ENCODE data around the gene DCAKD.

Gene DCAKD

DNA sequence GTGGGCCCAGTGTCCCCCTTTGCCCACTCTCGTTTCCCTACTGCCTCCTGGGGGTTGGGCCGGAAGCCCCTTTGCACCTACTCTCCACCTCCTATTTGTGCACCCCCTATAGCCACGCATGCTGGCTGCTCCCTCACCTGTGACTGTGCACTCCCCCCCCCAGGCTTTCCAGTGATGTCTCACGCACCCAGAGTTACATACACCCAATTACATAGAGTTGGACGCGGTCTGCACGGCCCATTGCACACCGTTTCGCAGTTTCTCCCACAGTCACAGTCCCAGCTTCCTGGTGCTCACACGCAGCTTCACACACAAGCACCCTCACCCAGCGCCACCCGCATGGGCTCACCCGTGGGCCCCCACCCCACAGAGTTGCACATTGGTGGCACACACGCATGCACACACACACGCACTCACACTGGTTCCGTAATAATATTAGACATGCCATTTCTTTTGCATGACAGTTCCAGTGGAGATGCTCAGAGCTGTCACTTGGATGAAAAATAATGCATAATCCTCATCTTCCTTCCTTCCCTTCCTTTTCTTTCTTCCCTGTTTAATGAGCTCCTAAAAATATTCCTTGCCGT lies 61.8 kb downstream of the DCAKD start:
- Histone ChIP-seq H3K9ac (ENCODE audit: low read depth, low read length) (no peak overlapping the region), H3K4me1 (ENCODE audit: insufficient read depth, low read length) (0 out of 2 replicates have a peak, but pooled peaks cover 9% of the 10 kb centered on the region), H3K36me3 (ENCODE audit: insufficient read depth, low read length) (no peaks in the 10 kb centered on the region), H3K9me3 (ENCODE audit: control insufficient read depth, insufficient read depth, low read length) (no peaks in the 10 kb centered on the region)

- H3K9me3 ChIP-seq (ENCODE audit: control insufficient read depth, insufficient read depth, low read length) = no peaks in the 10 kb centered on the region
- H3K36me3 ChIP-seq (ENCODE audit: insufficient read depth, low read length) = no peaks in the 10 kb centered on the region
- H3K9ac ChIP-seq (ENCODE audit: low read depth, low read length) = peak overlapping the region; percentile 58; the same call in 1 of the 2 replicates
- 0 out of 2 replicates have a peak, but pooled peaks cover 9% of the 10 kb centered on the region for H3K4me1 ChIP-seq (ENCODE audit: insufficient read depth, low read length)
Measured at GRCh38 chr17:44988044-44988942, 63.1 kb downstream of the DCAKD start.

DNA sequence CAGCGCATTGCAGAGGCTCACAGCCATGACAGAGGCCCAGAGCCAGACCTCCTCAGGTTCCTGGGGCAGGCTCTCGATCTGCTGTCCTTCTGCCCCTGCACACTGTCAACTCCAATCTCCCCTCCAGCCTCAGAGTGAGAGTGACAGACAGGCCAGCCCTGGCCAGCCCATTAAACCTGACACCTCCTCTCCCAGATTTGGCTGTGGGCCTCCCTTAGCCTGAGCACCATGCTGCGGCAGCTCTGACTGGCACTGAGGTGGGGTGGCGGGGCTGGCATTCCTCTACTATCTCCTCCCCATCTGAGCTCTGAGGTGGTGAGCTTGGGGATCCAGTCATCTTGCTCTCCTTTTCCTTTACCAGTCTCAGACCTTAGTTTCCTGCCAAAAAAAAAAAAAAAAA lies 67.9 kb downstream of the DCAKD start:
- peaks cover 5% of the 10 kb centered on the region; the same call in 1 of the 2 replicates for H3K4me1 ChIP-seq (ENCODE audit: insufficient read depth, low read length)
- H3K36me3 ChIP-seq (ENCODE audit: insufficient read depth, low read length) = no peaks in the 10 kb centered on the region
- no peaks in the 10 kb centered on the region for H3K9me3 ChIP-seq (ENCODE audit: control insufficient read depth, insufficient read depth, low read length)
- no peak overlapping the region for H3K9ac ChIP-seq (ENCODE audit: low read depth, low read length)

GRCh38 chr17:44982113-44982702 lies 69.2 kb downstream of the DCAKD start:
- Histone ChIP-seq H3K4me1 (ENCODE audit: insufficient read depth, low read length) (peaks cover 17% of the 10 kb centered on the region), H3K9me3 (ENCODE audit: control insufficient read depth, insufficient read depth, low read length) (no peaks in the 10 kb centered on the region), H3K36me3 (ENCODE audit: insufficient read depth, low read length) (no peaks in the 10 kb centered on the region), H3K9ac (ENCODE audit: low read depth, low read length) (no peak overlapping the region)

DNA sequence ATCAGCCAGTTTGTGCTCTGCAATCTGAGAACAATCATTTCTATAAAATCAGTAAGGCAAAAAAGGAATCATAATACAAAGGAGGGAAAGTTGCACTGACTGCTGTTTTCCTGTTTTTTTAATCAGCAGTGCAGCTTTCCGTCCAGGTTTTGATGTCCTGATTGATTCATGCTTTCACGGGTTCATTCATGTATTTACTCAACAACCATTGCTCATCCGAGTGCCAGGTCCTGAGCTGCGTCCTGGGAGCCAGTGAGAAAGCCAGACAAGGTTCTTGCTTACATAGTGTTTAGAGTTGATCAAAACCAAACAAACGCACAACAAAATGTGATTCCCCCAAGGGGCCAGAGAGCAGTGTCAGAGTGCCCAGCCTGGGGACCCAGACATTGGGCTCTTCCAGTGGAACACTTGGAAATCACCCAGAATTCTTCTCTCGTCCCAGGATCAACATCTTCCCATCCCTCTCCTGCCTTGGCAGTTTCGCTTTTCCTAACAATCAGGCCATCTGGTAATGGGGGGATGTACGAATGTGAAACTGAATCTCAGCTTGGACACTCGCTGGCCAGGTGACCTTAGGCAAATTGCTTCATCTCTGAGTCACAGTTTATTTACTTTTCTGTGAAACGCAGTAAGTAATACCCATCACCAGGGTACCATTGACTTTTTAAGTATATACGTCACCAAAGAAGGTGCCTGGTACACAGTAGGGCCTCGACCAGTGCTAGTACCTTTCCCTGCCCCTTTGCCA lies 70.0 kb downstream of the DCAKD start:
- Histone ChIP-seq H3K9me3 (ENCODE audit: control insufficient read depth, insufficient read depth, low read length) (no peaks in the 10 kb centered on the region), H3K4me1 (ENCODE audit: insufficient read depth, low read length) (peaks cover 18% of the 10 kb centered on the region), H3K9ac (ENCODE audit: low read depth, low read length) (no peak overlapping the region), H3K36me3 (ENCODE audit: insufficient read depth, low read length) (no peaks in the 10 kb centered on the region)

DNA sequence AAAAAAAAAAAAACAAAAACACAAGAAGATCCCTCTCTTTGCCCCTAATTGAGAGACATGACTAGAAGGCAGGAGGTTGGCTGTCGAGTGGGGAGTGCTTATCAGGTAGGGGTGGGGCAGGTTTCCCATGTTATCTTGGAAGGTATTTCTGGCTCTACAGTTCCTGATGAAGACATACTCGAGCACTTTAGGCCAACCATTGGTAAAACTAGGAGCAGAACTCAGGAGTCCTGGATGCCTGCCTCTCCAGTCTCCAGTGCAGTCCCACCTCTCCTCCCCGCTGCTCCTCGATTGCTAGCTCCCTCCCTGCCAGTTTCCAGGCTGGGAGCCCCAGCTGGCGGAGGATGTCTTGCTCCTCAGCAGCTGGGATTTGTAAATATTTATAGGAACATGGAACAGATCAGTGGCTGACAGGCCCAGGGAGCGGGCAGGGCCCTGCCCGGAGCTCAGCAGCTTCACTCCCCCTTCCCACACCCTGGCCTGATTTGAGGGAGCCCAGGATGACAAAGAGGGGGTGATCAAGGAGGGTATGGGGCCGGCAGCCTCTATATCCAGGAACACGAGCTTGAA lies 71.9 kb downstream of the DCAKD start:
- Histone ChIP-seq H3K9me3 (ENCODE audit: control insufficient read depth, insufficient read depth, low read length) (no peaks in the 10 kb centered on the region), H3K4me1 (ENCODE audit: insufficient read depth, low read length) (peaks cover 18% of the 10 kb centered on the region), H3K9ac (ENCODE audit: low read depth, low read length) (no peak overlapping the region), H3K36me3 (ENCODE audit: insufficient read depth, low read length) (no peaks in the 10 kb centered on the region)

DNA sequence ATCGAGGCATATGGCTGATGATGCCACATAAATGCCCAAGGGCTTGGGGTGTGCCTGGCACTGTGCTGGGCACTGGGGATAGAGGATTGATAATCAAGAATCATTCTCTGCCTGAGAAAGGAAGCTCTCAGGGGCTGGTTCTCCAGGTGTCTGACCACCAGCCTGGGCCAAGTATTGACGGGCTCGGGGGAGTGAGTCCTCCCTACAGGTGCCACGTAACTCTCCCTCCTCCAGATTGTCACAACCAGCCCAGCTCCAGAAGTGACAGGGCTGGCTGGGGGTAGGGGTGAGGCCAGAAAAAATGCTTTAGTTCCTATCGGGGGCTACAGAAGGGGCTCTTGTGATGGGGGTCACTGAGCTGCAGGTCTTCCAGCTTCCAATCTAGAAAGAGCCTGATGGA lies 72.6 kb downstream of the DCAKD start:
- Histone ChIP-seq H3K36me3 (ENCODE audit: insufficient read depth, low read length) (no peaks in the 10 kb centered on the region), H3K4me1 (ENCODE audit: insufficient read depth, low read length) (peaks cover 18% of the 10 kb centered on the region), H3K9ac (ENCODE audit: low read depth, low read length) (no peak overlapping the region), H3K9me3 (ENCODE audit: control insufficient read depth, insufficient read depth, low read length) (no peaks in the 10 kb centered on the region)

DNA sequence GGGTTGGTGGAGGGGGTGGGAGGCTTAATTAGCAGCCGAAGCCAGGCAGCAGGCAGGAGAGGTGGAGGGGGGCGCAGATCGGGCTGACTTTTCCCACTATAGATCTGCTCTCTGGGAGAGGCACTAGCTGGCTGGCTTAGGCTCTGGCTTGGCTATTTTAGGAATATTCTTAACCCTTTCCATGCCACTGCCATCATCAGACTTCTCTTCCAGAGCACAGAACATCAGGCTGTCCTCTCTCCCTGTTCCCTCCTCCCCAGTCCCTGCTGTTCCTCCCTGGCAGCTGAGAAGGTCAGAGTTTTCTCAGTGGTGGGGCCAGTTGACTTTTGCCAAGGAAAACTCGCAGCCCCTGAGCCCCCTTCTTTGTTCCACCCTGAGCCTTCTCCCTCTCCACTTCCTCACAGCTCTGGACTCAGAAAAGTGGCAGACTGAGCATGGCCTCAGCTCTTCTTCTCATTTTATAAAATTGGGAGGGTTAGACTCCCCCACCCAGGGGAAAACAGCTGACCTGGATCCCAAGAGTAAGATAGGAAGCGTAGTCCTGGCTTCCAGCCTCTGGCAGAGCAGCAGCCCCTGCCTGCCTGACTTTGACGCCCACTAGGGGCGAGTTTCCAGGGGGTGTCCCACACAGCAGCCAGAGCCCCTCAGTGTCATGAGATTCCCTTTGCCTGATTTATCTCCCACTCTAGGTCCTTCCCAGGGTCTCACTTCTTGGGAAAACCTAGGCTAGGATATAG lies 73.5 kb downstream of the DCAKD start:
- H3K36me3 ChIP-seq (ENCODE audit: insufficient read depth, low read length) = no peaks in the 10 kb centered on the region
- H3K9ac ChIP-seq (ENCODE audit: low read depth, low read length) = no peak overlapping the region
- no peaks in the 10 kb centered on the region for H3K9me3 ChIP-seq (ENCODE audit: control insufficient read depth, insufficient read depth, low read length)
- peaks cover 20% of the 10 kb centered on the region for H3K4me1 ChIP-seq (ENCODE audit: insufficient read depth, low read length)

DNA sequence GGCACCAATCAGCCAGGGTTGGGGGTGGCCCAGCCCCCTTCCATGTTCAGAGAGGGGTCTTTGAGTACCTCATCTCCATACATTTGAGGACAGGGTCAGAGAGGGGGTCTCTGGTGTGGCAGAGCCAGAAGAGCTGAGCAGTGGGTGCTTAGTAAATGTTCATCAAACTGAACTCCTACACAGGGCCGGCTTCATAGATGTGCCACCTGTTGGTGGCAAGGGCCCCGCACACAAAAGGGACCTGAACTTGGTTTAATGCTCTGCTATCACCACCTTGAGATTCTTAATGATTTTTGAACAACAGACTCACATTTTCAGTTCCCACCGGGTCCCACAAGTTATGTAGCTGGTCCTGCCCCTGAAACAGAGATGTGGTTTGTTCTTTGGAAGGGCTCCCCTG lies 74.4 kb downstream of the DCAKD start:
- no peak overlapping the region for H3K9ac ChIP-seq (ENCODE audit: low read depth, low read length)
- H3K4me1 ChIP-seq (ENCODE audit: insufficient read depth, low read length) = peaks cover 23% of the 10 kb centered on the region
- H3K9me3 ChIP-seq (ENCODE audit: control insufficient read depth, insufficient read depth, low read length) = no peaks in the 10 kb centered on the region
- no peaks in the 10 kb centered on the region for H3K36me3 ChIP-seq (ENCODE audit: insufficient read depth, low read length)

DNA sequence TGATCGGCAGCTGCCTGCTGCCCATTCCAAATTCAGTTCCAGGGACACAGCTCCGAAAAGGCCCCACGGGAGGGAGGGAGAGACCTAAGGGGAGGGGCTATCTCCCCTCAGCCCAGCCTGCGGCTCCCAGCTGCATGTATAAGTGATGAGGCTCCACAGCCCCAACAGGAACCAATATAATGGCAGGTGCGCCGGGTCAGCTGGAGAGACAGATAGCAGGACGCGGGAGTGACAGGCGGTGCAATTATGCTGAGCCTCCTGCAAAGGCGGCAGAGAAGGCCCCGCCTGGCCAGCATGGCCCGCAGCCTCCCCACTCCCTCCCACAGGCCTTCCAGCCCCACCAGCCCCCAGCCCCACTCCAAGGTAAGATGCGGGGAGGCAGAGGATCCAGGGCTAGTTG lies 75.2 kb downstream of the DCAKD start:
- peaks cover 25% of the 10 kb centered on the region for H3K4me1 ChIP-seq (ENCODE audit: insufficient read depth, low read length)
- no peak overlapping the region for H3K9ac ChIP-seq (ENCODE audit: low read depth, low read length)
- no peaks in the 10 kb centered on the region for H3K36me3 ChIP-seq (ENCODE audit: insufficient read depth, low read length)
- H3K9me3 ChIP-seq (ENCODE audit: control insufficient read depth, insufficient read depth, low read length) = no peaks in the 10 kb centered on the region

All from ES-I3 (cell line).